Ramos (cell line): ENCODE results near the gene PLXNA3.
"Not testable (repeated sequence)": the region's sequence is repeated elsewhere in the genome, so short reads cannot be mapped to it uniquely, and the experiment has no call there.

ENCODE experiments used
- in situ Hi-C: fragments of 300-500 bp; cut with MboI; formaldehyde crosslinking; loops from one replicate; pipeline ENCODE4 v1.14.3; 2022; ENCODE audit warnings: low sequenced_read_pairs; ENCODE audit not compliant: unreplicated experiment

The PLXNA3 gene

DNA sequence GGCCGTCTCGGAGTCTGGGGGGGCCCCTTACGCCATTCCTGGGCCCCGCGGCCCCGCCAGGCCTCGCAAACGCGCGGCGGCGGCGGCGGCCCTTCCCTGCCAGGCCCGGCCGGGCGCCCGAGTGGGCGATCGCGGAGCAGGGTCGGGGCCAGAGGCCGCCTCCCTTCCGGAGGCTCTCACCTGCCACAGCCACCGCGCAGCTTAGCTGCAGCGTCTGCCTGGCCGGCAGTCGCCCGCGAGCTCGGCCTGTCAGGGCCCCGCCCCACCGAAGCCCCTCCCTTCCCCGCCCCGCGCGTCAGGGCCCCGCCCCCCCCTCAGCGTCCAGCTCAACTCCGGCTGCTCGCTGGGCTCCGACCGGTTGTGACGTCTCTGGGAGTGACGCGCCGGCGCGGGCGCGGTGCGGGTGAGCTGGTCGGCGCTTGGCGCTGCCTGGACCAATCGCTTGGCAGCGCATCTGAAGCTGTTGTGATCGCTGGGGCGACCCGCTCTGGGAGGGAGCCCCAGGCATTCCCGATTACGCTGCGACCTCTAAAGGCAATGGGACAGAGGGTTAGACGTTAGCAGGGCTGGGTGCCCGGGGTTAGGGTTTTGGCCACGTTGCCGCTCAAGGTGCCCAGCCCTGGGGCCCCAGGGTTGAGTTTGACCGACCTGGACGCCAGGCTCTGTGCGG, 32.5 kb downstream of the PLXNA3 start, which contains the start of gene SLC10A3:
Gene SLC10A3 (minus strand): TSS at position 216 of the 670 bp plus-strand sequence. CDS start 1,689 bp downstream, outside the sequence.
- in situ Hi-C loops, result no loop called here

- in situ Hi-C loops, result no loop called here
Observed at GRCh38 chrX:154494715-154495114, 36.6 kb downstream of the PLXNA3 start.

GRCh38 chrX:154495472-154495922, 37.4 kb downstream of the PLXNA3 start:
- in situ Hi-C loops, result no loop called here

GRCh38 chrX:154496591-154497137, 38.6 kb downstream of the PLXNA3 start:
- in situ Hi-C loops, result not testable (repeated sequence)

DNA sequence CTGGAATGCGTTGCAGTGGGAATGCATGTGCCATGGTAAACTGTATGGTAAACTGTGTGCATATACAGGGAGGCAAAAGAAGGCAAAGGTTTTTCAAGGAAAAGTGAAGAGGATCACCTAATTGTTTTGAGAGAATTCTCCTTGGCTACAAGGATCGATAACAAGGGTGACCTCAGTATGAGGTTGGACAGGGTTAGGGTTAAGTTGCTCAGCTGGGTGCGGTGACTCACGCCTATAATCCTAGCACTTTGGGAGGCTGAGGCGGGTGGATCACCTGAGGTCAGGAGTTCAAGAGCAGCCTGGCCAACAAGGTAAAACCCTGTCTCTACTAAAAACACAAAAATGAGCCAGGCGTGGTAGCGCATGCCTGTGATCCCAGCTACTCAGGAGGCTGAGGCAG, 43.3 kb downstream of the PLXNA3 start:
- in situ Hi-C loops, result not testable (repeated sequence)

GRCh38 chrX:154502098-154502497, 44.0 kb downstream of the PLXNA3 start:
- in situ Hi-C loops, result no loop called here

GRCh38 chrX:154502989-154503388, 44.9 kb downstream of the PLXNA3 start:
- in situ Hi-C loops, result no loop called here

GRCh38 chrX:154505734-154506133, 47.7 kb downstream of the PLXNA3 start:
- in situ Hi-C loops, result no loop called here

GRCh38 chrX:154506483-154507332, 48.6 kb downstream of the PLXNA3 start:
- in situ Hi-C loops, result no loop called here

DNA sequence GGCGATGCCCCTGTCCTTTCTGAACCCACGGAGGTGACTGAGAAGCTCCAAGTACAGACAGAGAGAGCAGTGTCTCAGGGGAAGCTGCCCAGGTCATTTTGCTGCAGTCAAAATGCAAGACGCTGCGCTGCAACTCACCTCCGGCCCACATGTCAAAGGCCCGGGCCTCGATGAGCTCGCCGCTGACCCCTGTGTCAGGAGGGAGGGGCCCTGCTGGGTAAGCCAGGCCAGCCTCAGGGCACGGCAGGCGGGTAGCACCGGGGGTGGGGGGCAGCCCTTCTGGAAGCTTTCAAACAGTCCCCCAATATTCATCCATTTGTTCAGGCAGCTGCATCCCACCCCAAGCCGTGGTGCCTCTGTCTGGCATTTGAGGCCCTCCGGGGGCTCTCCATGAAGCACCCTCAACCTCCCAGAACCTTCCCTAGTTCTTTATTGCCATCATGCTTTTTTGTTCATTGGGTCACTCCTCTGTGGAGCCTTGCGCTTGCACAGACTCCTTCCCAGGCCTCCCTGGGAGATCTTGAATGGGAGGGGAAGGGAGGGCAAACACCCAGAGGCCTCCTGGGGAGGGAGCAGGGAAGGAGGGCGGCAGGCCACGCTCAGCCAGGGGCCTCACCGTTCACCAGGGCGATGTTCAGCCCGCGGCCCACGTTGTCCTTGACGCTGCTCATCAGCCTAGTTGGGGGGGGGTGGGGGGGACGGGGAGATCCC, 49.7 kb downstream of the PLXNA3 start:
- in situ Hi-C loops, result no loop called here

DNA sequence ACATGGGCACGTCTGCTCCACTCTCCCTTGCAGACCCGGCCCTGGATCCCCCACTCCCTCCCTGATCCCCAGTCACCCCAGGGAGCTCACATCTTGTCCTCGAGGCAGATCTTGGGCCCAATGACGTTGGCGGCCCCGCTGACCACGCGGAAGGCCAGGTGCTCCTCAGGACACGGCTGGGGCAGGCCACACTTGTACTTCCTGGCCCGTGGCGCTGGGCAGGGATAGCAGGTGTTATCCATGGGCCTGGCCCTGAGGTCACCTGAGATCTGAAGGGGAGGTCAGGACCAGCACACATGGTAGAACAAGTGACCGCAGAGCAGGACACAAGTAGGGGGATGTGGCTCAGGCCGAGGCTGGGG, 50.3 kb downstream of the PLXNA3 start:
- in situ Hi-C loops, result no loop called here

- in situ Hi-C loops, result no loop called here
Observed at GRCh38 chrX:154509455-154509854, 51.4 kb downstream of the PLXNA3 start.

DNA sequence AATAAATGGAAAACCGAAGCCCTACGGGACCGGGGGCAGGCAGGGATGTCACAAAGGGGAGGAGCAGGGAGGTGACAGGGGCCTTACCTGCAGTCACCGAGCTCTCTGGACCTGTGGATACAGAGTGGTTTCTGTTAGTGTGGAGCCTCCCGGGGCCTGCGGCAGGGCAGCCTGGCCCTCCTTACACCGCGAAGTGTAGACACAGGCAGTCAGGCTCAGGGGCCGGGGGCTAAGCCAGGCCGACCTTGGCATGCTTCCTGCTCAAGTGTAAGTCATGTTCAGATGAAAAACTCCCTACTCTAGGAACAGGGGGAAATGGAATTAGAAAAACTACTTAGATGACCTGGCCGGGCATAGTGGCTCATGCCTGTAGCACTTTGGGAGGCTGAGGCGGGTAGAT, 53.7 kb downstream of the PLXNA3 start:
- in situ Hi-C loops, result no loop called here

GRCh38 chrX:154512879-154513553, 54.9 kb downstream of the PLXNA3 start:
- in situ Hi-C loops, result no loop called here

DNA sequence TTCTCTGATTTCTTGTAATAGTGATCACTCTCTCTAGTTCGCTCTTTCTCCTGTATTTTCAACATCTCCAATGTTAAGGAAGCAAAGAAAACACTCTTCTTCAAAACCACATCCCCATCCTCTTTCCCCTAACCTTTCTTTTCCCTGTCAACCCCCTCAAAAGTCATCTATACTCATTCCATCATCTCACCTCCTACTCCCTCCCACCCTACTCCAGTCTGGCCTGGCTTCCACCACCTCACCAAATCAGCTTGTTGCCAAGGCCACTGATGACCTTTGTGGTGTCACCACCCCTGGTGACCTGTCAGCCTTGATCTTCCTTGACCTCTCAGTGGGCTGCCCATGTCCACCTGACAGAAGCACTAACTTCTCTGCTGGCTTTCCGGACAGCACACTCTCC, 55.6 kb downstream of the PLXNA3 start:
- in situ Hi-C loops, result no loop called here

DNA sequence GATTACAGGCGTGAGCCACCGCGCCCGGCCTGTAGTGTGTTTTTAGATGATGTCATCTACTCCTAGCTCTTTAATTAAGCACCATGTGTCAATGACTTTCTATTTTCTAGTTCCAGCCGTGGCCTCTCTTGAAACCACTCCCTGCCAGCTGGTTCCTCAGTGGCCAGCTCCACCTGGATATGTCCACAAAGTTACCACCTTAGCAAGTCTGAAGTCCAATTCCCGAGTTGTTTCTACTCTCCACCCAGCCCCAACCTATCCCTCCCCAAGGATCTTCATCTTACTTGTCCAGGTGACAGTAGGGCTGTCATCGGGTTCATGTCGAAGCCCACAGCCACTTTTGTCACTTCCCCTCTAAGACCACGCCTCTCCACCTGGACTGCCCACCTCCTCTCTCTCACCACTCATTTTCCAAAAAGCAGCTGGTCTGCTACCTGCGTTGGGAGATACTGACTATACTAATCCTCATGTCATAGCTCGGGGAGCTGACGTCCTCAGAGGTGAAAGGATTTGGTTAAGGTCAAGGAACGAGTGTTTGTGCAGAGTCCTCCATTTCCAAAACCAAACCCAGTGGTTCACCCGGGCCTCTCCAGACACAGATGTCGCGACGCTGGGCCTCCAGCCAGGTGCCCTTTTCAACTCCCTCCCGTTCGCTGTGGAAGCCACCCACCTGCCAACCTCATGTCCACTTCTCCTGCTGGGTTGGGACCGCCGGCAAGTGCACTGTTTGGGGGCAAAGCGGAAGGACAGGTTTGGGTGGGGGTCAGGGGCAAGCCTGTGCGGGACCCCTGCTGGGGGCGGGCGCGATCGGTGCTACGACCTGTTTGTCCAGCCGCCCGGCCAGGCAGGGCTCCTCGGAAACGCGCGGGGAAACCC, 57.2 kb downstream of the PLXNA3 start:
- in situ Hi-C loops, result no loop called here

GRCh38 chrX:154515966-154516655, 58.0 kb downstream of the PLXNA3 start, which contains the start of gene FAM3A:
Gene FAM3A, minus strand, starts transcription at chrX:154516232. Its CDS starts 460 bp downstream, at chrX:154515772.
- in situ Hi-C loops, result no loop called here

DNA sequence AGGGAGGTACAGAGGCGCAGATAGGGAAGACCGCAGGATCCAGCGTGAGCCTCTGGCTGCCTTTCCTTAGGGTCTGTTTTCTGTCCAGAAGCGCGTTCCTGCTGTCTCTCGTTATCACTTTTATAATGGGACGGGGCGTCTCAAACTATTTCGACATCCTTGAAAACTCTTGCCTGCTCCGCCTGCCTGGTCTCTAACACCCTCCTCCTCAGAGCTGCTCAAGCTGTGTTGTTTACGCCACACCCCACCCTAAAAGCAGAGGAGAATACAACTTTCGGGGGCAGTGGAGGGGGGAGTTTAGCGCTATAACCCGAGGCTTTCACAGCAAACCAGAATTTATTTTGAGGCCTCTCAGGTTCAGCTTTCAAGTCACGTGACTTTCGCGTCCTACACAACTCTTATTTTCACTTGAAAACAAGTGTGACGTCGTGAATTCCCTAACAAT, 58.6 kb downstream of the PLXNA3 start:
- in situ Hi-C loops, result no loop called here
